ENCODE measurements around the gene MBNL1. TPM values are rescaled to one million over a fixed set of nuclear protein-coding genes. Genes with fewer than 3 reads are reported as not detected.

Gene MBNL1
- total and polyA plus RNA-seq, 2 of the 4 experiments (the other 2 are of a cell fraction), result 127 to 664 TPM

- H4K20me1 ChIP-seq (ENCODE audit: insufficient read depth, low read length), result peaks cover 52% of the 10 kb centered on the region
- H3K56ac ChIP-seq (ENCODE audit: extremely low read depth, insufficient read depth, low read length), result no peak overlapping the region
- no peak overlapping the region for H2BK120ac ChIP-seq (ENCODE audit: low read depth, low read length)
- H3K4ac ChIP-seq (ENCODE audit: low read depth, low read length), result 0 out of 2 replicates have a peak overlapping the region, but pooled peaks have one; percentile 41
- peaks cover 9% of the 10 kb centered on the region for H3K4me1 ChIP-seq (ENCODE audit: control insufficient read depth, insufficient read depth, low read length)
- H3K4me3 ChIP-seq (ENCODE audit: insufficient read depth, low read depth, low read length), result no peak overlapping the region
- no peak overlapping the region for H2AK9ac ChIP-seq (replicated peaks; ENCODE audit: low read depth, low read length, poor library complexity)
- H4K8ac ChIP-seq (ENCODE audit: low read depth in 2 of 2, low read length in 2 of 2), result no peak overlapping the region
- TF ChIP-seq RFX5 (IDR thresholded peaks at IDR 0.05; ENCODE audit: low read depth, low read length), result no peak
- TF ChIP-seq NFE2L2 (IDR thresholded peaks at IDR 0.05; ENCODE audit: low read depth, low read length), result no peak
- no peak for TF ChIP-seq MAZ (IDR thresholded peaks at IDR 0.05; ENCODE audit: borderline replicate concordance, low read depth, low read length)
- TF ChIP-seq CHD1 (IDR thresholded peaks at IDR 0.05; ENCODE audit: low read depth, low read length), result no peak
- TF ChIP-seq MAFK (IDR thresholded peaks at IDR 0.05; ENCODE audit: low read depth, low read length), result no peak
- TF ChIP-seq FOS (IDR thresholded peaks at IDR 0.05; ENCODE audit: low read depth, low read length), result no peak
- TF ChIP-seq CTCF (conservative IDR thresholded peaks at IDR 0.05; ENCODE audit: low read depth, low read length), result no peak
- no peak for TF ChIP-seq CEBPB (IDR thresholded peaks at IDR 0.05; ENCODE audit: low read depth, low read length)
- no peak for TF ChIP-seq RCOR1 (IDR thresholded peaks at IDR 0.05; ENCODE audit: insufficient replicate concordance, low read length)
- TF ChIP-seq USF2 (IDR thresholded peaks at IDR 0.05; ENCODE audit: low read depth, low read length), result no peak
- TF ChIP-seq BHLHE40 (IDR thresholded peaks at IDR 0.05; ENCODE audit: low read depth, low read length), result no peak
- ChIA-PET POLR2A (ENCODE audit: unreplicated experiment) (no interaction called here), CTCF (no interaction called here)
- H4K91ac ChIP-seq (ENCODE audit: insufficient read depth, low read depth, low read length), result no peak overlapping the region; the same call in 1 of the 2 replicates
- dilution Hi-C loops (cut with HindIII; ENCODE audit: low sequenced_read_pairs, unreplicated experiment), result no loop called here
- peaks cover 7 to 68% of the 10 kb centered on the region in 2 experiments; a peak in 3 of 4 replicates for H3K79me1 ChIP-seq (ENCODE audit: low read depth in 1 of 2, low read length in 2 of 2)
- no peak overlapping the region for H4K5ac ChIP-seq (ENCODE audit: low read depth, low read length)
- H3K4me2 ChIP-seq (ENCODE audit: low read depth, low read length), result no peak overlapping the region
- no TSS peak for BruUV-seq (replicated peaks)
- no peaks in the 10 kb centered on the region for H3K27me3 ChIP-seq (ENCODE audit: control insufficient read depth, insufficient read depth, low read length)
- ATAC-seq (ENCODE audit: low read depth) (no peak), DNase-seq (no peak)
- peak overlapping the region; percentile 48; the same call in 1 of the 2 replicates for H3K23ac ChIP-seq (ENCODE audit: low read depth, low read length)
- intact Hi-C loops (cut with micrococcal nuclease), result no loop called here
- in situ Hi-C loops (cut with MboI; ENCODE audit: low sequenced_read_pairs), result no loop called here
- no peak overlapping the region for H2AK5ac ChIP-seq (ENCODE audit: low read depth, low read length)
- H3K9me3 ChIP-seq (ENCODE audit: control insufficient read depth, insufficient read depth, low read length), result no peaks in the 10 kb centered on the region
- peaks cover 6% of the 10 kb centered on the region for H3K36me3 ChIP-seq (ENCODE audit: control insufficient read depth, insufficient read depth, low read length)
- H3K18ac ChIP-seq (ENCODE audit: low read depth, low read length), result no peak overlapping the region
- H2BK15ac ChIP-seq (ENCODE audit: low read depth, low read length), result no peak overlapping the region
- H2BK5ac ChIP-seq (ENCODE audit: low read depth, low read length, poor library complexity, severe bottlenecking), result peak overlapping the region; percentile 34
- WGBS, 2 experiments (ENCODE audit: extremely low coverage in 2 of 2, insufficient read length in 1 of 2), result no CpG with 5 or more reads among the region's 1 CpG
- no peak overlapping the region for H2BK20ac ChIP-seq (ENCODE audit: low read depth, low read length)
- no peak overlapping the region for H3K9ac ChIP-seq (ENCODE audit: low read depth, low read length)
- no peak overlapping the region for H2AFZ ChIP-seq (replicated peaks; ENCODE audit: low read length, poor library complexity)
- H3K9me1 ChIP-seq (ENCODE audit: insufficient read depth, low read length), result peaks cover 22% of the 10 kb centered on the region
- H3K27ac ChIP-seq (ENCODE audit: insufficient read depth, low read length), result no peak overlapping the region
- 0 out of 2 replicates have a peak overlapping the region, but pooled peaks have one; percentile 50 for H3K14ac ChIP-seq (replicated peaks; ENCODE audit: low read depth, low read length)
Observed at GRCh38 chr3:152391671-152392070, 122.9 kb downstream of the MBNL1 start.
